OCI-LY1 (cell line): ENCODE measurements around the gene TTC39C.
"Not testable (repeated sequence)": the region's sequence is repeated elsewhere in the genome, so short reads cannot be mapped to it uniquely, and the experiment has no call there.

Experiments used
- H2AFZ ChIP-seq: fragments of 200-600 bp; sonication (generic), shearing (Covaris generic); 2 replicates; pipeline ENCODE4 v1.6.0; 2014; ENCODE audit warnings: antibody characterized with exemption, mild to moderate bottlenecking, low read length
- H3F3A ChIP-seq: fragments of 200-600 bp; sonication (generic), shearing (Covaris generic); 2 replicates; pipeline ENCODE4 v1.6.0; 2014; ENCODE audit warnings: mild to moderate bottlenecking, antibody characterized with exemption, low read length, moderate library complexity; ENCODE audit not compliant: insufficient read depth
- H3K27ac ChIP-seq: fragments of 200-600 bp; sonication (generic); 2 replicates; pipeline ENCODE4 v1.5.1; 2014; ENCODE audit warnings: low read length, mixed run types, mild to moderate bottlenecking, low read depth; ENCODE audit not compliant: poor library complexity, severe bottlenecking
- H3K27me3 ChIP-seq: fragments of 200-600 bp; sonication (generic); 2 replicates; pipeline ENCODE4 v1.6.0; 2014; ENCODE audit warnings: antibody characterized with exemption, mild to moderate bottlenecking, low read length, moderate library complexity; ENCODE audit not compliant: insufficient read depth
- H3K36me3 ChIP-seq: fragments of 200-600 bp; sonication (generic); 2 replicates; pipeline ENCODE4 v1.6.1; 2014; ENCODE audit warnings: mild to moderate bottlenecking, antibody characterized with exemption, low read length, moderate library complexity, mixed read lengths; ENCODE audit not compliant: insufficient read depth
- H3K4me1 ChIP-seq: fragments of 200-600 bp; sonication (generic); 2 replicates; pipeline ENCODE4 v1.5.1; 2014; ENCODE audit warnings: mild to moderate bottlenecking, low read length, moderate library complexity; ENCODE audit not compliant: insufficient read depth, severe bottlenecking
- H3K4me2 ChIP-seq: fragments of 200-600 bp; sonication (generic), shearing (Covaris generic); 2 replicates; pipeline ENCODE4 v1.6.1; 2014; ENCODE audit warnings: low read length
- H3K4me3 ChIP-seq: fragments of 200-600 bp; sonication (generic); 2 replicates; pipeline ENCODE4 v1.5.1; 2014; ENCODE audit warnings: low read length, low read depth, mild to moderate bottlenecking, mixed read lengths; ENCODE audit not compliant: poor library complexity, severe bottlenecking
- H3K79me2 ChIP-seq: fragments of 200-600 bp; shearing (Covaris generic); 2 replicates; pipeline ENCODE4 v1.6.1; 2016; ENCODE audit warnings: mixed run types, low read length, mixed read lengths; ENCODE audit not compliant: insufficient read depth
- H3K9ac ChIP-seq: fragments of 200-600 bp; sonication (generic), shearing (Covaris generic); 2 replicates; pipeline ENCODE4 v1.6.1; 2014; ENCODE audit warnings: mild to moderate bottlenecking, low read length, mixed read lengths
- H3K9me2 ChIP-seq: fragments of 200-600 bp; sonication (generic), shearing (Covaris generic); 2 replicates; pipeline ENCODE4 v1.6.1; 2014; ENCODE audit warnings: low read depth, mild to moderate bottlenecking, low read length, mixed read lengths
- H3K9me3 ChIP-seq: fragments of 200-600 bp; shearing (Covaris generic); 2 replicates; pipeline ENCODE4 v1.6.1; 2014; ENCODE audit warnings: low read length, mixed read lengths
- H4K20me1 ChIP-seq: fragments of 200-600 bp; sonication (generic), shearing (Covaris generic); 2 replicates; pipeline ENCODE4 v1.6.0; 2016; ENCODE audit warnings: mild to moderate bottlenecking, low read length; ENCODE audit not compliant: insufficient read depth
- EZH2 ChIP-seq: fragments of 200-600 bp; sonication (generic), shearing (Covaris generic); IDR thresholded peaks from 2 replicates; pipeline ENCODE4 v1.8.0; 2017; ENCODE audit warnings: borderline replicate concordance, mixed run types, mild to moderate bottlenecking, antibody characterized with exemption, low read length, moderate library complexity, mixed read lengths
- TF ChIP-seq, protein P1 (sequence below): fragments of 200-600 bp; sonication (generic), shearing (Covaris generic); IDR thresholded peaks from 2 replicates; pipeline ENCODE4 v1.5.1; 2017; ENCODE audit warnings: mild to moderate bottlenecking, antibody characterized with exemption, low read length, moderate library complexity, mixed read lengths

Gene TTC39C

DNA sequence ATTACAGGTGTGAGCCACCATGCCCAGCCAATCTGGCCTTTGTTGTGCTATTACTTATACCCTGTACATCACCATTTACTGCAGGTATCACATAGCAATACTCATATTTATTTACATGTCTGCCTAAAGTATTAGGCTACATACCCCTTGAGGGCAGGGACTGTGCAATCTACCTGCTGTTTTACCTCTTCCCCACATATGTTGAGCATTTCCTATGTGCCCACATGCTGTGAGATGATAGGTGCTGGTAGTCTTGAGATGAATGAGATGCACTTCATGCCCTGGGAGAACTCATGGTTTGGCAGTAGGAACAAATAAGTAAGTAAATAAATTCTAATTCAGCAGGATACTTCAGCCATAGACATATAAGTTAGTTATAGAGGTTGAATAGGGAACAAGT, 59.2 kb downstream of the TTC39C start:
- no peak overlapping the region for H2AFZ ChIP-seq
- no peaks in the 10 kb centered on the region for H3K9me2 ChIP-seq
- TF ChIP-seq EZH2: no peak
- TF ChIP-seq, protein P1, sequence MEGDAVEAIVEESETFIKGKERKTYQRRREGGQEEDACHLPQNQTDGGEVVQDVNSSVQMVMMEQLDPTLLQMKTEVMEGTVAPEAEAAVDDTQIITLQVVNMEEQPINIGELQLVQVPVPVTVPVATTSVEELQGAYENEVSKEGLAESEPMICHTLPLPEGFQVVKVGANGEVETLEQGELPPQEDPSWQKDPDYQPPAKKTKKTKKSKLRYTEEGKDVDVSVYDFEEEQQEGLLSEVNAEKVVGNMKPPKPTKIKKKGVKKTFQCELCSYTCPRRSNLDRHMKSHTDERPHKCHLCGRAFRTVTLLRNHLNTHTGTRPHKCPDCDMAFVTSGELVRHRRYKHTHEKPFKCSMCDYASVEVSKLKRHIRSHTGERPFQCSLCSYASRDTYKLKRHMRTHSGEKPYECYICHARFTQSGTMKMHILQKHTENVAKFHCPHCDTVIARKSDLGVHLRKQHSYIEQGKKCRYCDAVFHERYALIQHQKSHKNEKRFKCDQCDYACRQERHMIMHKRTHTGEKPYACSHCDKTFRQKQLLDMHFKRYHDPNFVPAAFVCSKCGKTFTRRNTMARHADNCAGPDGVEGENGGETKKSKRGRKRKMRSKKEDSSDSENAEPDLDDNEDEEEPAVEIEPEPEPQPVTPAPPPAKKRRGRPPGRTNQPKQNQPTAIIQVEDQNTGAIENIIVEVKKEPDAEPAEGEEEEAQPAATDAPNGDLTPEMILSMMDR: no peak
- H3F3A ChIP-seq: no peaks in the 10 kb centered on the region
- peaks cover 3% of the 10 kb centered on the region; the same call in 1 of the 2 replicates for H3K27me3 ChIP-seq
- H4K20me1 ChIP-seq: no peaks in the 10 kb centered on the region
- H3K4me2 ChIP-seq: no peak overlapping the region
- H3K27ac ChIP-seq: no peak overlapping the region
- H3K4me1 ChIP-seq: no peaks in the 10 kb centered on the region
- no peaks in the 10 kb centered on the region for H3K36me3 ChIP-seq
- H3K9ac ChIP-seq: no peak overlapping the region
- no peak overlapping the region for H3K4me3 ChIP-seq
- no peaks in the 10 kb centered on the region for H3K9me3 ChIP-seq
- no peaks in the 10 kb centered on the region for H3K79me2 ChIP-seq

DNA sequence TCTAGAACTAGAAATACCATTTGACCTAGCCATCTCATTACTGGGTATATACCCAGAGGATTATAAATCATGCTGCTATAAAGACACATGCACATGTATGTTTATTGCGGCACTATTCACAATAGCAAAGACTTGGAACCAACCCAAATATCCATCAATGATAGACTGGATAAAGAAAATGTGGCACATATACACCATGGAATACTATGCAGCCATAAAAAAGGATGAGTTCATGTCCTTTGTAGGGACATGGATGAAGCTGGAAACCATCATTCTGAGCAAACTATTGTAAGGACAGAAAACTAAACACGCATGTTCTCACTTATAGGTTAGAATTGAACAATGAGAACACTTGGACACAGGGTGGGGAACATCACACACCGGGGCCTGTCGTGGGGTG, 60.2 kb downstream of the TTC39C start:
- not testable (repeated sequence) for H3K27me3 ChIP-seq

DNA sequence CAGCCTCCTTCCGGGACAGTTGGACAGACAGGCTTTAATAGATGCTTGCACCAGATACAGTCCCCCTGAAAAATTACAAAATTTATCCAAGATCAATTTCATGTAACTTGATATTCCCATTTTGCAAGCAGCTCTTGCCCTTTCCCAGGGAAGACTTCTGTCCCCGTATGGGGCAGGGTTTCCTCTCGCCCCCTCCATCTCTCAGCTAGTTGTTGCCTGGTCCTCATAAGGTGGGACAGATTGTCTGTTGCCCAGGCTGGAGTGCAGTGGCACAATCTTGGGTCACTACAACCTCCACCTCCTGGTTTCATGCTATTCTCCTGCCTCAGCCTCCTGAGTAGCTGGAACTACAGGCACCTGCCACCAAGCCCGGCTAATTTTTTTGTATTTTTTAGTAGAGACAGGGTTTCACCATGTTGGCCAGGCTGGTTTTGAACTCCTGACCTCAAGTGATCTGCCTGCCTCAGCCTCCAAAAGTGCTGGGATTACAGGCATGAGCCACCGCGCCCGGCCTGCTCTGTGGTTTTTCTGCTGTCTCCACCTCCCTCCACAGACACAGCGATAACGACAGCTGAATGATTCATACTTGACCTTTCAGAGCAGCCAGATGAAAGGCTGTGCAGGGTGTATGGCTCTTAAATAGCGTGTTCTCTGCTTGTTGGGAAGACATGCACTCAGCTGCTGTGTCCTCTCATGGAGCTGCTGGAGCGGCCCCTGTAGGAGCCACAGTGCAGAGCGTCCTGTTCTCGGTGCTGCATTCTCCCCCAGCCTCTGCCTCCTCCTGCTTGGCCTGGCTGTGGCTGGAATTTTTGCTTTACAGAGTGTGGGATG, 61.4 kb downstream of the TTC39C start:
- Histone ChIP-seq H3K9ac (no peak overlapping the region), H3K27ac (no peak overlapping the region), H3K27me3 (no peaks in the 10 kb centered on the region), H2AFZ (no peak overlapping the region), H3K79me2 (no peaks in the 10 kb centered on the region), H3K4me3 (no peak overlapping the region), H3K36me3 (no peaks in the 10 kb centered on the region), H3K9me3 (no peaks in the 10 kb centered on the region), H3K4me2 (no peak overlapping the region), H3F3A (no peaks in the 10 kb centered on the region), H3K4me1 (no peaks in the 10 kb centered on the region), H4K20me1 (no peaks in the 10 kb centered on the region), H3K9me2 (no peaks in the 10 kb centered on the region)
- TF ChIP-seq EZH2: no peak
- TF ChIP-seq, protein P1: no peak

More for the DNA sequence above, 60.2 kb downstream of the TTC39C start:
- not testable (repeated sequence) for H3K9me2 ChIP-seq, H3K9ac ChIP-seq, H2AFZ ChIP-seq, H3K36me3 ChIP-seq, H3K9me3 ChIP-seq, H3K79me2 ChIP-seq, H3K4me2 ChIP-seq, H3K27ac ChIP-seq, H4K20me1 ChIP-seq, H3K4me3 ChIP-seq, H3K4me1 ChIP-seq, H3F3A ChIP-seq

DNA sequence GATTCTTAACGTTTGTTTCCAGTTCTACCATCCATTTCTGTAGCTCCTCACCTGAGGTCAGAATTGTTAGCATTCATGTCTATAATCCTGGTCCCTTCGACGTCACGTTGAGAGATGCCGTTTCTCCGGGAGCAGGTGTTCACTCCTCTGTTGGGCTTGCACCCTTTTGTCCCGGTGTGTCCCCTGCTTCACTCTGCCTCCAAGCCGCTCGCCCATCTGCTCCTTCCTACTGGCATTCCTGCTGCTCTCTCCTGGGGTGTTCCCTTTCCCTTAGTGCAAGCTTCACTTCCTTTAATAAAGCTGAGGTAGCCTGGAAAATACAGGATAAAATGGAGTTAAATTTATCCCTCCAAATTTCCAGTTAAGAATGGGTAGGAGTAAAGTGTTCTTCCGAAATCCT, 62.4 kb downstream of the TTC39C start:
- H4K20me1 ChIP-seq: no peaks in the 10 kb centered on the region
- no peaks in the 10 kb centered on the region for H3K36me3 ChIP-seq
- H3K4me3 ChIP-seq: no peak overlapping the region
- H3F3A ChIP-seq: no peaks in the 10 kb centered on the region
- H3K9ac ChIP-seq: no peak overlapping the region
- TF ChIP-seq EZH2: no peak
- TF ChIP-seq, protein P1: no peak
- H3K4me2 ChIP-seq: no peak overlapping the region
- no peaks in the 10 kb centered on the region for H3K9me2 ChIP-seq
- H3K4me1 ChIP-seq: no peaks in the 10 kb centered on the region
- H3K9me3 ChIP-seq: no peaks in the 10 kb centered on the region
- no peak overlapping the region for H3K27ac ChIP-seq
- H3K27me3 ChIP-seq: no peaks in the 10 kb centered on the region
- no peak overlapping the region for H2AFZ ChIP-seq
- H3K79me2 ChIP-seq: no peaks in the 10 kb centered on the region
